MM.1S (cell line): ENCODE measurements around the gene FASTK.
A peak's percentile ranks its signal among the peaks of the same experiment; 100 is the strongest.

Experiments
- DNase-seq: peaks from one replicate; pipeline ENCODE4 v3.0.0-alpha.2; 2015
- H2AFZ ChIP-seq: fragments of 300-600 bp; sonication (generic); 2 replicates; pipeline ENCODE4 v1.6.0; 2016; ENCODE audit warnings: antibody characterized with exemption, low read length
- H3F3A ChIP-seq: fragments of 300-600 bp; sonication (generic); 2 replicates; pipeline ENCODE4 v1.6.1; 2016; ENCODE audit warnings: mild to moderate bottlenecking, antibody characterized with exemption, low read length, moderate library complexity, mixed read lengths; ENCODE audit not compliant: insufficient read depth
- H3K27ac ChIP-seq: fragments of 300-600 bp; sonication (generic); 2 replicates; pipeline ENCODE4 v1.5.1; 2016; ENCODE audit warnings: mild to moderate bottlenecking, low read length
- H3K27me3 ChIP-seq: fragments of 300-600 bp; sonication (generic); replicated peaks from 2 replicates; pipeline ENCODE4 v1.6.0; 2016; ENCODE audit warnings: low read length; ENCODE audit not compliant: insufficient read depth
- H3K36me3 ChIP-seq: fragments of 300-600 bp; sonication (generic); replicated peaks from 2 replicates; pipeline ENCODE4 v1.6.1; 2016; ENCODE audit warnings: mild to moderate bottlenecking, low read length, mixed read lengths; ENCODE audit not compliant: insufficient read depth
- H3K4me1 ChIP-seq: fragments of 300-600 bp; sonication (generic); 2 replicates; pipeline ENCODE4 v1.6.1; 2016; ENCODE audit warnings: low read length, mixed read lengths
- H3K4me2 ChIP-seq: fragments of 300-600 bp; sonication (generic); 2 replicates; pipeline ENCODE4 v1.6.0; 2016; ENCODE audit warnings: low read depth, low read length
- H3K4me3 ChIP-seq: fragments of 300-600 bp; sonication (generic); 2 replicates; pipeline ENCODE4 v1.5.1; 2016; ENCODE audit warnings: low read length, mixed read lengths
- H3K79me2 ChIP-seq: fragments of 300-600 bp; sonication (generic); 2 replicates; pipeline ENCODE4 v1.6.1; 2016; ENCODE audit warnings: mixed run types, low read length, mixed read lengths
- H3K9ac ChIP-seq: fragments of 300-600 bp; sonication (generic); 2 replicates; pipeline ENCODE4 v1.6.1; 2016; ENCODE audit warnings: low read length, mixed read lengths
- H3K9me2 ChIP-seq: fragments of 300-600 bp; sonication (generic); replicated peaks from 2 replicates; pipeline ENCODE4 v1.6.1; 2016; ENCODE audit warnings: mild to moderate bottlenecking, low read length, mixed read lengths; ENCODE audit not compliant: insufficient read depth
- H3K9me3 ChIP-seq: fragments of 300-600 bp; sonication (generic); replicated peaks from 2 replicates; pipeline ENCODE4 v1.6.1; 2016; ENCODE audit warnings: mild to moderate bottlenecking, low read length, mixed read lengths; ENCODE audit not compliant: insufficient read depth
- H4K20me1 ChIP-seq: fragments of 300-600 bp; sonication (generic); 2 replicates; pipeline ENCODE4 v1.6.1; 2016; ENCODE audit warnings: mild to moderate bottlenecking, low read length, moderate library complexity, mixed read lengths; ENCODE audit not compliant: insufficient read depth
- CTCF ChIP-seq: fragments of 300-600 bp; sonication (generic); IDR thresholded peaks from 2 replicates; pipeline ENCODE4 v1.5.1; 2016; ENCODE audit warnings: antibody characterized with exemption, low read length, mixed read lengths
- EZH2 ChIP-seq: fragments of 300-600 bp; sonication (generic); optimal IDR thresholded peaks from 2 replicates; pipeline ENCODE3; 2017; ENCODE audit warnings: low read depth, mild to moderate bottlenecking, antibody characterized with exemption, low read length, mixed read lengths
- EZH2phosphoT487 ChIP-seq: fragments of 300-600 bp; sonication (generic); IDR thresholded peaks from 2 replicates; pipeline ENCODE4 v1.6.1; 2018; ENCODE audit warnings: antibody characterized with exemption, low read length

FASTK gene

GRCh38 chr7:151061213-151062110 lies 19.1 kb downstream of the FASTK start:
- H3K4me2 ChIP-seq = no peak overlapping the region
- H3F3A ChIP-seq = peaks cover 12% of the 10 kb centered on the region
- DNase-seq = no peak
- H3K9me3 ChIP-seq = no peaks in the 10 kb centered on the region
- no peaks in the 10 kb centered on the region for H4K20me1 ChIP-seq
- TF ChIP-seq CTCF (no peak), EZH2 (no peak), EZH2phosphoT487 (no peak)
- no peak overlapping the region for H3K9ac ChIP-seq
- H3K36me3 ChIP-seq = no peaks in the 10 kb centered on the region
- H3K27me3 ChIP-seq = no peaks in the 10 kb centered on the region
- H3K4me1 ChIP-seq = peaks cover 6% of the 10 kb centered on the region
- no peak overlapping the region for H3K4me3 ChIP-seq
- no peaks in the 10 kb centered on the region for H3K9me2 ChIP-seq
- no peak overlapping the region for H2AFZ ChIP-seq
- no peak overlapping the region for H3K27ac ChIP-seq
- peaks cover 36% of the 10 kb centered on the region for H3K79me2 ChIP-seq

- no peak for DNase-seq
- Histone ChIP-seq H3K9me2 (no peaks in the 10 kb centered on the region), H3F3A (peaks cover 12% of the 10 kb centered on the region), H2AFZ (peak overlapping the region; percentile 88; the same call in 1 of the 2 replicates), H3K4me1 (peaks cover 6% of the 10 kb centered on the region), H3K4me3 (peak overlapping the region; percentile 87), H3K9ac (peak overlapping the region; percentile 66; the same call in 1 of the 2 replicates), H3K9me3 (no peaks in the 10 kb centered on the region), H4K20me1 (no peaks in the 10 kb centered on the region), H3K27ac (no peak overlapping the region), H3K36me3 (no peaks in the 10 kb centered on the region), H3K27me3 (no peaks in the 10 kb centered on the region), H3K4me2 (peak overlapping the region; percentile 86), H3K79me2 (peaks cover 36% of the 10 kb centered on the region)
- TF ChIP-seq EZH2phosphoT487 (no peak), EZH2 (no peak), CTCF (no peak)
Measured at GRCh38 chr7:151060416-151061212, 20.0 kb downstream of the FASTK start.

GRCh38 chr7:151060113-151060415 lies 20.5 kb downstream of the FASTK start:
- no peak for DNase-seq
- H3F3A ChIP-seq = peaks cover 12% of the 10 kb centered on the region
- H2AFZ ChIP-seq = peak overlapping the region; percentile 88
- no peaks in the 10 kb centered on the region for H4K20me1 ChIP-seq
- no peaks in the 10 kb centered on the region for H3K36me3 ChIP-seq
- peaks cover 36% of the 10 kb centered on the region for H3K79me2 ChIP-seq
- H3K4me2 ChIP-seq = peak overlapping the region; percentile 86
- H3K9me3 ChIP-seq = no peaks in the 10 kb centered on the region
- no peak overlapping the region for H3K27ac ChIP-seq
- TF ChIP-seq EZH2 (no peak), EZH2phosphoT487 (no peak), CTCF (no peak)
- H3K4me1 ChIP-seq = peaks cover 6% of the 10 kb centered on the region
- no peaks in the 10 kb centered on the region for H3K9me2 ChIP-seq
- H3K4me3 ChIP-seq = peak overlapping the region; percentile 87
- no peaks in the 10 kb centered on the region for H3K27me3 ChIP-seq
- peak overlapping the region; percentile 66; the same call in 1 of the 2 replicates for H3K9ac ChIP-seq
